Activated CD8-positive, alpha-beta memory T cell treated with anti-CD3 and anti-CD28 coated beads, Interleukin-2, amount 50 U/mL, for 4 hours (primary cell): ENCODE measurements around the gene UBE2J2.

Source experiments
- DNase-seq: peaks from one replicate; pipeline ENCODE4 v3.0.0-alpha.2; 2020

Gene UBE2J2

DNA sequence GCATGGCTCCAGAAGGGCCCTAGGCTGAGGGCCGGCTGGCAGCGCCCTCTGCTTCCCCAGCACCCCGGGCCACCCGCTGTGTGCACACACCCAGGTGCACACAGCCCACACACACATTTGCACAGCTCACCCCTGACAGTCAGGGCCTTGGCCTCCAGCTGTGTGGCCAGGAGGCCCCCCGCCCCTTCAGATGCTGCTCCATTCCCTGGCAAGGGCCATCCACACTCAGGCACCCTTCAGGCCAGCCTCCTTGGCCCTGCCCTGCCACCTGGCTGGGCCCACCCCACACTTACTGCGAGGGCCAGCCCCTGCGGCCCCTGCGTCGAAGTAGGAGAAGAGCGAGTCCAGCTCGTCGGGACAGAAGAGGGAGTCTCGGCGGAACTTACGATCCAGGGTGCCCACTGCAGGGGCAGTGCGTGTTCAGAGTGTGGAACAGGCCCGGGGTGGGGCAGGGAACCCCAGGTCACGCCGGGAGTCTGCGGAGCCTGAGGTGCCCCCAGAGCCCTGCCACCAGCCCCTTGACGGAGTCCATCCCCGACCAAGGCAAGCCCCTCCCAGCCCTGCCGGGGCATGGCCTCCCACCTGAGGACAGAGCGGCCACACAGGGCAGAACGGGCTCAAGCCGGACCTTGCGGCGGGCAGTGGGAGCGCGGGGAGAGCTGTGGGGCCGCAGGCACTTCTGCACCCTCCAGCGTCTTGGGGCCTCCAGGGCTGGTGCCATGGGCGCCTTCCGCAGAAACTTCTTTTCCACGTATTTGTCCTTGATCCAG, 21.7 kb upstream of the UBE2J2 start:
- no peak for DNase-seq

DNA sequence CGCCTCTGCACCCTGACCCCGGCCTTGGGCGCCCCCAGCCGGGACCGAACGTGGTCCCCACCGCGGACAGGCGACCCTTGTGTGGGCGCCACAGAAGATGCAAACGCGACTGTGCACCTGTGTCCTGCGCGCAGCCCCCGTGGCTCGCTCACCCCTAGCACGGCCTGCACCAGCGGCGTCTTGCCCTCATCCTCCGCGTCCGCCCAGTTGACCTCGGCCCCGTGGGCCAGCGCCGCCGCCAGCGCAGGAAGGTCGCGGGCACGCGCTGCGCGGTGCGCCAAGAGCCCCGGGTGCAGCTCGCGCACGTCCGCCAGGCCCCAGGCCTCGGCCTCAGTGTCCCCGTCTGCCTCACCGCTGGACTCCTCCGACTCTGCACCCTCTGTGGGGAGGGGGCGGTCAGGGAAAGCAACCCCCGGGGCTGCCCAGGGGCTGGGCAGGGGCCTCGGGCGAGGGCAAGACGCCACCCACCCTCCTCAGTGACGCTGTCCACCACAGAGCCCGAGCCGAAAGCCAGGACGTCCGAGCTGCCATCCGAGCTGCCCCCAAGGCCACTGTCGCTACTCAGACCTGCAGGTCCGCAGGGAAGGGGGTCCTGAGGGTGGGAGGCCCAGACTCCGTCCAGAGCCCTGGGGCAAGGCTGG, 20.7 kb upstream of the UBE2J2 start:
- DNase-seq, result no peak

DNA sequence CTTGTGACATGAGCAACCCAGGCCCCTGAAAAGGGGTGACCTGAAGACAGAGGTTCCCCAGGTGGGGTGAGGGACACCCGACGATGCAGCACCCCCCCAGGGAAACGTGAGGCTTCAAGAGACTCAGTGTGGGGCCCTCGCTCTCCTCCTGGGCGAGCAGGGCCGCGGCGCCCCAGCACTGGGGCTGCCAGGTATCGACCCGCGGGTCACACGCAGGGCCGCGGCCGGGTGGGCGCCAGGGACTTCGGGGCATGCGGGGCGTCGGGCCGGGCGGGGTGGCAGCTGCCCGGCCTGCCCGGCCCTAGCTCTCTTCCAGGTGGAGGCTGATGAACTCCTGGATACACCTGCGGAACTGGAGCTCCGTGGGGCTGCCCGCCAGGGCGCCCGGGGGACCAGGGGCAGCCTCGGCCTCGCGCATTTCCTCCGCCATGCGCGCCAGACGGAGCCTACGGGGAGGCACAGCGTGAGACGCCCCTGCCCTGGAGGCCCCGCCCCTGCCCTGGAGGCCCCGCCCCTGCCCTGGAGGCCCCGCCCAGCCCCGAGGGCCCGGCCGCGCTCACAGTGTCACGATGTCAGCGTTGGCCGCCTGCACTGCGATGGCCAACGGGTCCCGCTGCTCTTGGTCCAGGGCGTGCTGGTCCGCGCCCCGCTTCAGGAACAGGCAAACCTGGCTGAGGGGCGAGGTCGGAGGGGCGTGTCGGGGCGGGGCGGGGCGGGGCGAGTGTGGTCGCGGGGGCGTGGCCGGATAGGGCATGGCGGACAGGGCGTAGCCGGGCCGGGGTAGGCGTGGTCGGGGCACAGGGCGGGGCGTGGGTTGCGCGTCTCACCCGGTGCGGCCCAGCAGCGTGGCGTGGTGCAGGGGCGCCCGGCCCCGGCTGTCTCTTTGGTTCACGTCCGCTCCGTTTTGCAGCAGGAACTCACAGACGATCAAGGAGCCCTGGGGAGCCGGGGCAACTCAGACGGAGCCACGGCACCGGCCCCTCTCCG, 19.9 kb upstream of the UBE2J2 start:
- no peak for DNase-seq

DNA sequence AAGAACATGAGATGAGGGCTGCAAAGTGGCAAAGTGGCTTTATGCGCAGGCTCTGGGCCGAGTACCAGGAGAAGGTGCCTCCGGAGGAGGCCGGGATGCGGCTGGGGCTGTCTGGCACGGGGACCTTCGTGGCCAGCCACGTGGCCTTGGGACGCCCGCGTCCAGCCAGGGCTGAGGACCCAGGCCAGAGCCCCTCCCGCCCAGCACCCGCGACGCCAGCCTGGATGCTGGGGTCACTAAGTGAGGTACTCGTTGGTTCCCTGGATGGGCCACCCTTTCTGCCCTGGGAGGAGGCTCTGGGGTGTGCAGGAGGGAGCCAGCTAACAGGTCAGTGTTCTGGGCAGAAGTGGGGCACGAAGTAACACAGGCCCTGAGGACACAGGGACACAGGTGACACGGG, 19.2 kb upstream of the UBE2J2 start:
- DNase-seq, result no peak

DNA sequence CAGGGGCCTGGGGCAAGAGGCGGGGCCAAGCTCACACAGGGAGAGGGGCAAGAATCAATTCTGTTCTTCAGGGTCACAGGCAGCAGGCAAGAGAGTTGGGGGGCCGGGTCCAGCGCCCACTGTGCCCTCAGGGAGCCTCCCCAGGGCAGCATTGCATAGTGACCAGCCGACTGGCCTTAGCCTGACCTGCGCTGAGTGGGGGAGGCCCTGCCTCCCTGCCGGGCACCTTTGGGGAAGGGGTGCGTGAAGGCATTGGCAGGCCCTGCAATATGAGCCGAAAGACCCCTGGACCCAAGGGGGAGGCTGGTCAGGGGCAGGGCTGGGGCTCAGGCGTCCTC, 18.8 kb upstream of the UBE2J2 start:
- no peak for DNase-seq

DNA sequence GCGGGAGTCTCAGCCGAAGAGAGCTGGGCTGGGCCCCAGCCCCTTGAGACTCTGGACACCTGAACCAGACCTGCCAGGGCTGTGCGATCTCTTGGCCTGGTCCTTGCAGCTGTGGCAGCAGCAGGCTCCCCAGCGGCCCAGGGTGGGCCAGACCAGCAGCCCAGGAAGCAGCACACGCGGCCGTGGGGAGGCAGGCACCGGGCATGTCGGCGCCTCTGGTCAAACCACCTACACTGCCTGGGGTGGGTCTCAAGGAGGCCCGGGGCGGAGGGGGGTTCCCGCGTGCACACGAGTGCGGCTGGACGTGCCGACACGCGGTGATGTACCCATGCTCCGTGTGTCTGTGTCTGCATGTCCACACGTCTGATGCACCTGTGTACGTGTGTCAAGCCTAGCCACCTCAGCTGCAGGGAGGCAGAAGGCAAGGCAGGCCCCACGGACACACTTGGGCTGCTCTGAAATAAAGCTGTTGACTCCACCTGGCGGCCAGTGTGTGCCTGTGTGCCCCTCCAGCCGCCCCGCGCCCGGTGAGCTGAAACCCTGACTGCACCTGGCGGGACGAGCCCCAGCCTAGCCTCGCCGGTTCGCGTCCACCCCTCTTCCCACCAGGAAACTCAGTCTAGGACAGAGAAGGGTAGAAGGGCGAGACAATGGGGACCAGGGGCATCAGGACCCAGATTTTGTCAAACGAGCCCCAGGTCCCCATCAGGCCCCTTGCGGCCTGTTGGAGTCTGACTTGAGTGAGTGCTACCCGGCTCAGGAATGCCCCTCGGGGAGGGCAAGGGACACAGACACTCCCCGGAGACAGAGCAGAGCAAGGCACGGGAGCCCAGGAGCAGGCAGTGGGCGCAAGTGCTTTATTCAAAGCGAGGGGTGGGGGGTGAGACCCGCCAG, 18.1 kb upstream of the UBE2J2 start:
- DNase-seq, result peak; percentile 72

DNA sequence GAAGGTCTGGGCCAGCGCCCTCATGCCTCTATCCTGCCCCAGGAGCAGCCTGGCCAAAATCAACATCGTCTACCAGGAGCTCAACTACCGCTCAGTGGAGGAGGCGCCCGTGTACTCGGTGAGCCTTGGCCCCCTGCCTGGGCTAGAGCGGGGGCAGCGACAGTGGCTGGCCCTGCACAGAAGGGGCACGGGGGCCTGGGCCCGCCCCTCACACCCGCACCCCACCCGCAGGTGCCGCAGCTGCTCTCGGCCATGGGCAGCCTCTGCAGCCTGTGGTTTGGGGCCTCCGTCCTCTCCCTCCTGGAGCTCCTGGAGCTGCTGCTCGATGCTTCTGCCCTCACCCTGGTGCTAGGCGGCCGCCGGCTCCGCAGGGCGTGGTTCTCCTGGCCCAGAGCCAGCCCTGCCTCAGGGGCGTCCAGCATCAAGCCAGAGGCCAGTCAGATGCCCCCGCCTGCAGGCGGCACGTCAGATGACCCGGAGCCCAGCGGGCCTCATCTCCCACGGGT, 17.4 kb upstream of the UBE2J2 start:
- no peak for DNase-seq

DNA sequence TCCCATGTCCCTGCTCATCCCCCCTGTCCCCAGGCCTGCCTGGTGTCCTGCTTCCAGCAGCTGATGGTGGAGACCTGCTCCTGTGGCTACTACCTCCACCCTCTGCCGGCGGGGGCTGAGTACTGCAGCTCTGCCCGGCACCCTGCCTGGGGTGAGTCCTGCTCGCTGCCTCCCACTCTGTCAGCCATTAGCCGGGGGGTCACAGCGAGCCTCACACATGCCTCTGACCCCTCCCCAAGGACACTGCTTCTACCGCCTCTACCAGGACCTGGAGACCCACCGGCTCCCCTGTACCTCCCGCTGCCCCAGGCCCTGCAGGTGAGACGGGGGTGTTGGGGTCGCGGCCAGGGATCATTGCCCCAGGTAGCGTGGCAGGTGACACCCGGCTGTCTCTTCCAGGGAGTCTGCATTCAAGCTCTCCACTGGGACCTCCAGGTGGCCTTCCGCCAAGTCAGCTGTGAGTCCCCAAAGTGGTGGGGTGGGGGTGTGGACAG, 16.6 kb upstream of the UBE2J2 start:
- peak; percentile 66 for DNase-seq

DNA sequence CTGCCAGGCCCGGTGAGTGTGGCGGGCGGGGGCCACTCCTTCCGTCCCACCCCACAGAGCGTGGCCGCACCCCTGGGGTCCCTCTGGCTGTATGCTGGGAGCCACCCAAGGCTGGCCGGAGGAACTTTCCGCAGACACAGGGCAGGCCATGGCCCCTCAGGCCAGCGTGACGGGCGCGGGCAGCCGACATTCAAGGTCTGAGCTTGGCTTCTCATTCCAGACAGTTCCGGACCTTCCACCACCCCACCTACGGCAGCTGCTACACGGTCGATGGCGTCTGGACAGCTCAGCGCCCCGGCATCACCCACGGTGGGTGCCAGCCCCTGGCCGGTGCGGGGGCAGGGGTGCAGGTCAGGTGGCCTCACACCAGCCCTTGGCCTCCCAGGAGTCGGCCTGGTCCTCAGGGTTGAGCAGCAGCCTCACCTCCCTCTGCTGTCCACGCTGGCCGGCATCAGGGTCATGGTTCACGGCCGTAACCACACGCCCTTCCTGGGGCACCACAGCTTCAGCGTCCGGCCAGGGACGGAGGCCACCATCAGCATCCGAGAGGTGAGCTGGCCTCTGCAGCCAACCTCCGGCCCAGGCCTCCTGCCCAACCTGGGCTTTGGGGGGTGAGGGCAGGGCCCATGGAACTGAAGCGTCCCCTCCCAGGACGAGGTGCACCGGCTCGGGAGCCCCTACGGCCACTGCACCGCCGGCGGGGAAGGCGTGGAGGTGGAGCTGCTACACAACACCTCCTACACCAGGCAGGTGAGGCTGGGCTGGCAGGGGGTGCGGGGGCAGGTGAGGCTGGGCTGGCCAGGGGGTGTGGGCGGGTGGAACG, 13.8 kb upstream of the UBE2J2 start:
- no peak for DNase-seq

DNA sequence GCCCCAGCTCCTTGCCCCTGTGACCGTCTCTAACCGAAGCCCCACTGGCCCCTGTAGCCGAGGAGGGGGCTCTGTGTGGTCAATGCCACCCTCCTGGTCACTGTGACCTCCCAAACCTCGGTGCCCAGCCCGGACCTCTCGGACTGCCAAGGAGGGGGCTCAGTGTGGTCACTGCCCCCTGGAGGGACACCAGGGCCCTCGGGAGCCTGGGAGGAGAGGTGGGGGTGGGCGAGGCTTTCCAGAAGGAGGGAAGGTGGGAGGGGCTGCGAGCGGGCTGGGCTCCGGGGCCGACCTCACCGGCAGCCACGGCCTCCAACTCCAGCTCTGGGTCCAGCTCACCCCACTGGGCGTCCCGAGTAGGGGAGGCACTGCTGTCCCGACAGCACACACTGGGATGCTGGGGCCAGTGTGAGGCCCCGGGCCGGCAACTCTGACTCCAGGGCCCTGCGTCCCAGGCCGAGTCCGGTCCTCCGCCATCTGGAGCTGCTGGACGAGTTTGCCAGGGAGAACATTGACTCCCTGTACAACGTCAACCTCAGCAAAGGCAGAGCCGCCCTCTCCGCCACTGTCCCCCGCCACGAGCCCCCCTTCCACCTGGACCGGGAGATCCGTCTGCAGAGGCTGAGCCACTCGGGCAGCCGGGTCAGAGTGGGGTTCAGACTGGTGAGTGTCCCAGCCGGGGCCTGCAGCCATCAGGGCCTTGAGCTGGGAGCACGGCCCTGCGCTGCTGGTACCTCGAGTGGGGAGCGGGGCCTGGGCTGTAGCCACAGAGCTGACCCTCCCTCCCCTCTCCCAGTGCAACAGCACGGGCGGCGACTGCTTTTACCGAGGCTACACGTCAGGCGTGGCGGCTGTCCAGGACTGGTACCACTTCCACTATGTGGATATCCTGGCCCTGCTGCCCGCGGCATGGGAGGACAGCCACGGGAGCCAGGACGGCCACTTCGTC, 12.9 kb upstream of the UBE2J2 start:
- DNase-seq, result no peak

DNA sequence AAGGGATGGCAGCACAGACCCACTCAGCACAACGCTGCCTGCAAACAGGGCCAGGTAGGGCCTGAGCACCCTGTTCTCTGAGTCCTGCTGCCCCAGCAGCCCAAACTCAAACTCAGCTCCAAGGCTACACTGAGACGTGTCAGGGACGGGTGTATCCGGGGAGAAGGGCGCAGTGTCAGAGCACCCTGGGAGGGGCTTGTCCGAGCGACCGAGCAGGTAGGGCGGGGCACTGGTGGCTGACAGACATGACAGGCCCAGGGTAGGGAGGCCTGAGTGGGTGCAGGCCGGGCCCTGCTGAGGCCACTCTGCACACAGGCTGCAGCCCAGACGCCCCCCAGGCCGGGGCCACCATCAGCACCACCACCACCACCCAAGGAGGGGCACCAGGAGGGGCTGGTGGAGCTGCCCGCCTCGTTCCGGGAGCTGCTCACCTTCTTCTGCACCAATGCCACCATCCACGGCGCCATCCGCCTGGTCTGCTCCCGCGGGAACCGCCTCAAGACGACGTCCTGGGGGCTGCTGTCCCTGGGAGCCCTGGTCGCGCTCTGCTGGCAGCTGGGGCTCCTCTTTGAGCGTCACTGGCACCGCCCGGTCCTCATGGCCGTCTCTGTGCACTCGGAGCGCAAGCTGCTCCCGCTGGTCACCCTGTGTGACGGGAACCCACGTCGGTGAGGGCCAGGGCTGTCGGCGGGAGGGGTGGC, 12.1 kb upstream of the UBE2J2 start:
- no peak for DNase-seq

DNA sequence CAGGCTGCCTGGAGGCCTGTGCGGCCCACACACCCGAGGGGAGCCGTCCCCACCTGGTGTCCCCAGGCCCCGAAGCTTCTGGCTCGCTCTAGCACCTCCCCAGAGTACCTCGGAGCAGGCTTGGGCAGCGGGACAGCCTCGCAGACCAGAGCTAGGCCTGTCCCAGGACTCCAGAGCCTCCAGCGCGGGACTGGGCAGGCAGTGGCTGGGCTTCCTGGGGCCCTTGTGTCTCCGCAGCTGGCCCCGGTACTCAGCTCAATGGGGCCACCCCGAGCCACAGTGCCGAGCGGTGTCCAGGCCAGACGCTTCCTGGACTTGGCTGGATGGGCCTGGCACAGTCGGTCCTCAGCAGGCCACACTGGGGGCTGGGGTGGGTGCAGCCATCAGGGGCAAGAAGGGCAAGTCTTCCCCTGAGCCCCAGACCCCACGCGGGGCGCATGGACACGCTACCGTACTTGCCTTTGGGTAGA, 11.5 kb upstream of the UBE2J2 start:
- no peak for DNase-seq

DNA sequence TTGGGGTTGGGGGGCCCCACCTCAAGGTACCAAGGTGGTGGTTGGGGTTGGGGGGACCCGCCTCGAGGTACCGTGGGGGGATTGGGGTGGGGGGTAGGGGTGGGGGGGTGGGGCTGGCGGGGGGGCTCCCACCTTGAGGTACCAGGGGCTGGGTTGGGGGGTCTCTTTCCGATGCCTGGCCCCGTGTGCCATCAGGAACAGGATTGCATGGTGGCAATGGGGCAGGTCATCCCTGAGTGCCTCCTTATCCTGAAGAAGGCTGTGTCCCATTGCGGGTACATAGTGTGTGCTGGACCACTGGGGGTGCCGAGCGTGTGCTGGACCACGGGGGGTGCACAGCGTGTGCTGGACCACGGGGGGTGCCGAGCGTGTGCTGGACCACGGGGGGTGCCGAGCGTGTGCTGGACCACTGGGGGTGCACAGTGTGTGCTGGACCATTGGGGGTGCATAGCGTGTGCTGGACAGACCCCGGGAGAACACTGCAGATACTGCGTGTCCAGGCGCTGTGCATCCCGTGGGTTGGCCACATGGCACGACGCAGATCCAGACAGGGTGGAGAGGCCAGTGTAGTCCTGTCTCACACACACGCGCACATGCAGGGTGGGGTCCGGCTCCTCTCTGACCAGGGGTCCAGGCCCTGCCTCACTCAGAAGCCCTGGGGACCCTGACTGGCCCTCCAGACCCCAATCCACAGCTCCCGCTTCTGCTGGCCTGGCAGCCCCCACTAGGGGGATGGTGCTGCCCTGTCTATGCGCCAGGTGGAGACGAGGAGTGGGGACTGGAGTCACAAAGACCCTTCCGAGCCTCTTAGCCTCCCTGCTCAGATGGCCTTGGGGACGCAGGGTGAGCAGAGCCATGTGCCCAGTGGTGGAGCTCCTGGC, 10.8 kb upstream of the UBE2J2 start:
- DNase-seq, result no peak

DNA sequence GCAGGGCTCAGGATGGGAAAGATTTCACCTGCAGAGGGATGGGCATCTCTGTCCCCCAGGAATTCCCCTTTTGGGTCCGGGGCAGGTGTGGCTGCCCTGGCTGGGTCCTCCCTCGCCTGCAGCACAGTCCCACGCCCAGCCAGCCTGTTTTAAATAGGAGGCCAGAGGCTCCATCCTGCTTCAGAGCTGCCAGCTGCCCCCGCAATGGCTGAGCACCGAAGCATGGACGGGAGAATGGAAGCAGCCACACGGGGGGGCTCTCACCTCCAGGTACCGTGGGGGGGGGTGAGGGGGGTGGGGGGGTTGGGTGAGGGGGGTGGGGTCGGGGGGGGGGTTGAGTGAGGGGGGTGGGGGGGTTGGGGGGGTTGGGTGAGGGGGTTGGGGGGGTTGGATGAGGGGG, 10.2 kb upstream of the UBE2J2 start:
- no peak for DNase-seq

DNA sequence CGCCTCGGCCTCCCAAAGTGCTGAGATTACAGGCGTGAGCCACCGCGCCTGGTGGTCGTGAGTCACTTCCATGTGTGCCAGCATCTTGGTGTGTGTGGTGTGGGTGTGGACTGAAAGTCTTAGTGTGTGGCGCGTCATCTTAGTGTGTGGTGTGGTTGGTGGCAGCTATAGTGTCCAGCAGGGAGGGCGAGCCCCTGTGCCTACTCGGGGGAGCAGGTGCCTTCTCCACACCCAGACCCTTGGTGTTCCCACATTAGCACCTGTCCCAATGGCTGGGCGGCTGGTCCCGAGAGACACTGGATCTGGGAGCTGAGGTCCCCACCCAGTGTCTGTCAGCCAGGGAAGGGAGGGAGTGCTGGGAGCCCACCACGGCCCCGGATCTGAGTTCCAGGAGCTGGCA, 9.3 kb upstream of the UBE2J2 start:
- DNase-seq, result no peak

DNA sequence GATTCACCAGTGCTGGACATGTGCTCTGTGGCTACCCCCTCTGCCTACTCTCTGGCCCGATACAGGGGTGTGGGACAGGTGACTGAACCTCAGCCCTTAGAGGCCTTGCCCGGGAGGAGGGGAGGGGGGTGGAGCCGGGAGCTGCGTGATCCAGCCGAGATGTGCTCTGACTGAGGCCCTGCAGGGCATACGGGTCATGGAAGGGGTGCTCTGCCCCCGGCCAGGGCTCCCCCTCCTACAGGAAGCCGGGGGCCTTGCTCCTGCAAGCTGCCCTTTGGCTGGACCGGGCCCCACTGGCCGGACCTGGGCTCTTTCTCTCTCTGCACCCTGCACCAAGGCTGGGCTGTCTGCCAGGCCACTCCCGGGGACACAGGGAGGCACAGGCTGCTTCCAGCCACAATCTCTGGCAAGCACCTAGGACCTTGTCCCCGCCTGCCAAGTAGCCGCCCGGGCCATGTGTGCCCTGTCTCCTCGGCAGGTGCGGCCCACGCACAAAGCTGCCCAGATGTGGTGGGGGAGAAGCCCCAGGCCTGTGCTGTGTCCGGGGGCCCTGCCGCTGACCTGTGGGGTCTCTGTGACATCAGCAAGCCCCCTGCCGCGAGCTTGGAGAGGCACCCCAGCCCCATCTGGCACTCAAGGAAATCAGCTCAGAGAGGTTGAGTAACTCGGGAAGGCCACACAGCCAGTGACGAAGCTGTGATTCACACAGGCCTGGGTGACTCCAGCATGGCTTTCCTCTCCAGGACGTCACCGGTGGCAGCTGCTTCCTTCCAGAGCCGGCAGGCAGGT, 8.1 kb upstream of the UBE2J2 start:
- DNase-seq, result no peak

DNA sequence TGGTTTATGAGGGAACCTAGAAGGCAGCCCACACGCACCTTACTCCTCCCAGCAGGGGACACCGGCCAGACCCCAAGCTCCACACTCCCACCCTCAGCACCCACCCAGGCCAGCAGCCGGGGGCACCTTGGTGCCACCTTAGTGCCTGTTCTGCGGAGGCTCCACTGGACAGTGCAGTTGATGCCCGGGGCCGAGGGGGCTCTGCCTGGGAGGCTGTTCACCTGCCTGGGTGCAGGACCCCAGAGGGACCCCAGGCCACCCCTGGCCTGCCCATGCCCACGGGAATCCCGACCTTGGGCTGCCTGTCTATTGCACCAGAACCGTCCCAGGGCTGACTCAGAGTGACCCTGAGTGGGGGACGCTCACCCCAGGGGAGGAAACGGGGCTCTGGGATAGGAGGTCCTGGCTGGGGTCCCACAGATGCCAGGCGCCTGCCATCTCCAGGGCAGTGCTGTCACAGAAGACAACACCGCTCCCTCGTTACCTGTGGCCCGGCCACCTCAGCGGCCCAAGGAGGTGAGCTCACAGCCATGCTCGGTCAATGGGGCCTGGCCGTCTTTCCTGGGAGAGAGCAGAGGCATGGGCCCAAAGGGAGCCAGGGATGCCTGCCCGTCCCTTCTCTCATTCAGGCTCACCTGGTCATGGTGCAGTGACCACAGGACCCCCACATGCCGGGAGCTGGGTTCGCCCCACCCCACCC, 7.3 kb upstream of the UBE2J2 start:
- DNase-seq, result no peak
